GM21526 (cell line): ENCODE data around the gene ZSCAN20.
A peak's percentile ranks its signal among the peaks of the same experiment; 100 is the strongest.

Experiments used
- ATAC-seq: cut with Tn5 transposase; IDR thresholded peaks from one replicate; pipeline ENCODE4 v1.9.1; 2021; ENCODE audit warnings: moderate library complexity; ENCODE audit not compliant: unreplicated experiment, low FRiP score

The ZSCAN20 gene

DNA sequence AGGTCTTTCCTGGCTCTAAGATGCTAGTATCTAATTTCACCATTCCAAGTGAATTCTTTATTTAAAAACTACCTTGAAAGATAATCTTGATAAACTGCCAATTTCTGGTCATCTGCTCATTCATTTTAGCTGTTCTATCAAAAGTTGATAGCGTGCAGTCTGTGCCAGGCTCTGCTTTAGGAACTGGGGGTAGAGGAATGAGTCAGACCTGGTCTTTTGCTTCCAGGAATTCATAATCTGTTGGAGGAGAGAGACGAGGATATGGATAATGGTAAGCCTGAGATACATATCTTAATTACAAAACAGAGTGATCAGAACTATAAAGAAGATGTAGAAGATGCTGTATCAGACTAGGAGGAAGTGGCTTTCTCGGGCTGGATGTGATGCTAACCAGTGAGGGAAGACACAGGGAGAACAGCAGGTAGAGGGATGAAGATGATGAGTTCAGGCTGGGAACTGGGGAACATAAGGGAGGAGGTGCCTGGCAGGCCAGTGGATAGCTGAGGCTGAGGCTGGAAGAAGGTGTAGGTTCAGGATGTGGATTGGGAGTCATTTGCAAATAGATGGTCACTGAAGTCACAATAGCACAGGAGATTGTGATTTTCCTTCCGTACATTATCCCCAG is 29.3 kb upstream of the ZSCAN20 start:
- ATAC-seq: no peak

DNA sequence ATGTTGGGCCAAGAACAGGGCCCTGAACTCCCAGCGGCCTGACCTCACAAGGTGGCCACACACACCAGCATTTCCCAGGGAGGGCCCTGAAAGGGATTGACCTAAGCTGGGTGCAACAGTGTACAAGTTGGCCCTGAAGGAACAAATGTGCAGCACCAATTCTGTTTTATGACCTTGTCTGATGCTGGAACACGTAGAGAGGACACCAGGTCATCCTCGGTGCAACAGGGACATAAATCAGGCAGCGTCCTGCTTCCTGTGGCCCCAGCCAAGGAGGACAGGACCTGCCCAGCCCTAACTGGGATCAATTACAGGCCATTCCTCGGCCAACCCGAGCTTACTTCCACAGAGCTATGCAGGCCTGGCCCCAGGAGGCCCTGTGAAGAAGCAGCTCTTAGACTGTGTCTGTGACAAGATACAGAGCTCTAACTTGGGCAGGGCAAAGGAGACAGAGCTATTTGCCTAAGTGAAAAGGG is 28.7 kb upstream of the ZSCAN20 start:
- no peak for ATAC-seq

DNA sequence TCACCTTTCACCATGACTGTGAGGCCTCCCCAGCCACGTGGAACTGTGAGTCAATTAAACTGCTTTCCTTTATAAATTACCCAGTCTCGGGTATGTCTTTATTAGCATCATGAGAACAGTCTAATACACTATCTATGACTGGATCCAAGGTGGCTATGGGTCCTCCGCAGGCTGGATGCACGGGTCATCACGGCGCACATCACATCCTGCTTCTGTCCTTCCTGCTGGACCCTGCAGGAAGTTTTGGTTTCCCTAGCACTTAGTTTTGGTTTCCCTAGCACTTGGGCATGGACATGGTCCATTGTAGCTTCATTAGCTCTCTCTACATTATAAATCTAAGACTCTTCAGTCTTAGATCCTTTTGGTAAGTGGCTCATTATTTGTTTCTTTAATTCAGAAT is 27.3 kb upstream of the ZSCAN20 start:
- ATAC-seq: no peak

DNA sequence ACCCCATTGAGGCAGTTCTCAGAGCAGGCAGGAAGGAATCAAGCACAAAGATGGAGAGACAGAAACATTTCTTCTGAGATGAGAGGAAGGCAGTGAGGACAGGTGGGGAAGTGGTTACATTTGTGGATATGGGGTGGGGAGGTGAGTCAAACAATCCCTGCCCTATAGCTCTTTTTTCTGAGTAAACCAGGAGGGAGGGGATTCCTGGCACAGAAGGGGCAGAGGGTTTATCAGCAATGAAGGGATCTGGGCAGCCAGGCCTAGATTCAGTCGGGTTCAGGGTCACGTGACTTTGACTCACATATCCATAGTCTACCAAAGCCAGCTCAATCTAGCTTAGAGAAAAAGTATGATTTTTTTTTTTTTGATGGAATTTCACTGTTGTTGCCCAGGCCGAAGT is 25.9 kb upstream of the ZSCAN20 start:
- no peak for ATAC-seq

GRCh38 chr1:33454646-33455282 is 17.7 kb upstream of the ZSCAN20 start:
- ATAC-seq: no peak

DNA sequence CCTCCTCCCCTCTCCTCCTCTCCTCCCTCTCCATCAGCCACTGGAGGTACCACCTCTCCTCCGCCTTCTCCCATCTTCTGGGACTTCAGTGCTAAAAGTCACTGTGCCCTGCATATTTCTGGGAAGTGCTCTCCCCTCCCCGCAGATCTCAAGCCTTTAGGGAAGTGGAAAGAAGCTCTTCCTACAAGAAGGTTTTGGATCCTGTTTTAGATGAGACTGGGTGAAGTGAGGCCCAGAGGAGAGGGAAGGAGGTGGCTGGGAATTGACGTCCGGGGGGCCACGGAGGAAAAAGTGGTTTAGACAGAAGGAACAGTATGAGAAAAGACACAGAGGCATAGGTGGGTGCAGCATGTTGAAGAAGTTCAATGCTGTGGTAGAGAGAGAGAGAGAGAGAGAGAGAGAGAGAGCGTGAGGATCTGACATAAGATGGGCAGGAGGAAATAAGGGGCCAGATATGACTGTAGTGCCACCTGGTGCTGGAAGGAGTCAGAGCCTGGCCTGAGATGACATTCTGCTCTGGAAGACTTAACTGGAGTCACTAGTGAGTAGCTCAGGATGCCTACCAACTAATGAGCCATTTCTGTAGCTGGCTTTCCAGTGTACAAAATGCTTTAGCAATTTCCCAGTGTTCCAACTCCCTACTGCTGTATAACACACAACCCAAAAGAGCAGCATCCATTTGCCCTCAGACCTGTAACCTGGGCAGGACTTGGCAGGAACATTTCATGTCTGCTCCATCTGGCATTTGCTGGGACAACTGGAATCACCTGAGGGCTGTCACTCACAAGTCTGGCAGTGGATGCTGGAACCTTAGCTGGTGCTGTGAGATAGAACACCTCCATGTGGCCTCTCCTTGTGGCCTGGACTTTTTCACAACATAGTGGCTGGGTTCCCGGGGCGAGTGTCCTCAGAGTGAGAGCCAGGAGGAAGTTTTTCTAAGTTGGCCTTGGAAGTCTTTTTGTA is 16.6 kb upstream of the ZSCAN20 start:
- no peak for ATAC-seq

GRCh38 chr1:33456502-33456886 is 16.0 kb upstream of the ZSCAN20 start:
- ATAC-seq: no peak

- no peak for ATAC-seq
Measured at GRCh38 chr1:33459691-33460090, 12.8 kb upstream of the ZSCAN20 start.

GRCh38 chr1:33460144-33460543 is 12.3 kb upstream of the ZSCAN20 start:
- no peak for ATAC-seq

DNA sequence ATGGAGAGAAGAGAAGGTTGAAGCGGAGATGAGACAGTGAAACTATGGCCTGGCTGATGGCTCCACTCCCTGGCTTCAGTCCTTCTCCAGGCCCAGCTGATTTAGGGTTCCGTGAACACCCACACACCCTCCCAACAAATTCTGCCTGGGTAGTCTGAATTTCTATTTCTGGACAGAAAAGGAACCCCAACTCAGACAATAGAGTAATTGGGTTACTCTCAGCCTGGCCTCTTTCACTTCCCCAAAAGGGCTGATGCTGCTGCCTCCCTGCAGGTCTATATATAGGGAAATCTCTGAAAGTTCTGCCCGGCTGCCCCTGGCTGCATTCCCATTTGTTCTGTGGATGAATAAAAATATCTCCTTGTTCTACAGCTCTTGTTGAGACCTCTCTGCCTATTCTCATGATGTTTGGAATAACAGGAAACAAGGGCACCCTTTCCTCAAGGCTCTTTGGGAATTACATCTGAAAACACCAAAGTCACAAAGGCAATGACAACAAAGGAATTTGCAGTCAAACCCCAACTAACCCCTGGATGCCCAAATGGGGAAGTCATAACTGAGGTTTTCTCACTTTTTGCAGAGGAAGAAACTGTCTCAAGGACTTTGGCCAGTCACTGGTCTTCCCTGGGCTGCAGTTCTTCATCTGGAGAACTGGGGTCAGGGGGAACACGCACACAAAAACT is 11.4 kb upstream of the ZSCAN20 start:
- peak; percentile 69 for ATAC-seq

DNA sequence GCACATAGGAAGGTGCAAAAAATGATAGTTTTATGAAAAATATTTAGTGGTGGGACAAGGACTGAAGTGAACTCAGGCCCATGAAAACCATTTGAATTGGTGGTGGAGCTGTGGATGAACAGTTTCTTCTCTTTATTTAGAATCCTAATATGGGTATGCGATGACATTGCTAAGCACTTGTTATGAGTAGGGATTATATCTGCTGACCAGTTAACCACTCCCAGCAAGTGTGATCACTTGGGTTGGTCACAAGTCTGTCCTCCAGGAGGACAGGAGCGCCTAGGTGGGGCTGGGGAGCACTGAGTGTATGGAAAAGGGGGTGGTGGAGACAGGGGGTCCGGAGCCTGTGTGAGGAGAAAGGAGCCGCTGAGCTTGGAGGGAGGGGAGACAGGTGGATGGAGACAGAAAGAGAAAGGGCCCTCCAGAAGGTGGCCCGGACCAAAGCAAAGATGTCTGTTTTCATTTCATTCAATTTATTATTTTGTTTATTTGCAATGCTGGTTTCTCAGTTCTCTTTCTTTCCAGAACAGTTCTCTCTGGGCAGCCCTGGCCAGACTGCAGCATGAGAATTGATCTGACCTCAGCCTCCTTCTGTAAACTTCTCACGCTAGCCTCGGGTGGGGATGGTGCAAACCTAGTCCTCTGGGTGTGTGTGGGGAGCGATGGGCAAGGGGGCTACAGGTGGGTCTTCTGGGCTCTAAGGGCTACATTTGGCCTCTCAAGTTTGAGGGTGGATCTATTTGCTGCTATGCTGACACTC is 9.9 kb upstream of the ZSCAN20 start:
- no peak for ATAC-seq

GRCh38 chr1:33464552-33464951 is 7.9 kb upstream of the ZSCAN20 start:
- no peak for ATAC-seq

GRCh38 chr1:33465316-33465715 is 7.1 kb upstream of the ZSCAN20 start:
- no peak for ATAC-seq

DNA sequence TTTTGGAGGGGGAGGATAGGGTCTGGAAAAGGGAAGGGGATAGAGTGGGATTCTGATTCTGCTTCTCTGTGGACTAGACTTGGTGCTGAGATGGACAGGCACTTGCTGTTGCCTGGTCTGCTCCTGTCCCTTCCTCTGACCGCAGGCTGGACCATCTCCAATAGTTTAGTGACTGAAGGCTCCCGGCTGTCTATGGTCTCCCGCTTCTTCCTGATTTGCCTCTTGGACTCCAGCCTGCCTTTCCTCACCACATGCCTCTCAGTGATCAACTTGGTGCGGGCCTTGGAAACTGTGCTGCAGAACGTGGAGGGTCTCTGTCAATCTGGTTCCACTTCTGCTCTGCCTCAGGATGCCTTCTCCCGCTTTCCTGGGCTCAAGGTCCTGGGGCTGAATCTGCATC is 6.3 kb upstream of the ZSCAN20 start:
- ATAC-seq: no peak

- ATAC-seq: no peak
Measured at GRCh38 chr1:33468011-33468410, 4.4 kb upstream of the ZSCAN20 start.

DNA sequence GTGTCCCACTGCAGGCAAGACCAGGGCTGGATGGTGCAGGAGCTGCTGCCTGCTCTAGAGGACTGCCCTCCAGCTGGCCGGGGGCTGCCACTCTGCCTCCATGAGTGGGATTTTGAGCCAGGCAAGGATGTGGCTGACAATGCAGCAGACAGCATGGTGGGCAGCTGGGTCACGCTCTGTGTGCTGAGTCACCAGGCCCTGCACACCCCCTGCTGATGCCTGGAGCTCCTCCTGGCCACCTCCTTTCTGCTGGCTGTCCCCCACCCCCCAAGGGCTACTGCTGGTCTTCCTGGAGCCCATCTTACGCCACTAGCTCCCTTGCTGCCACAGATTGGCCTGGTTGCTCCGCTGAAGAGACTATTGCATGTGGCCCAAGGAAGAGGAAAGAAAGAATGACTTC is 3.9 kb upstream of the ZSCAN20 start:
- no peak for ATAC-seq

DNA sequence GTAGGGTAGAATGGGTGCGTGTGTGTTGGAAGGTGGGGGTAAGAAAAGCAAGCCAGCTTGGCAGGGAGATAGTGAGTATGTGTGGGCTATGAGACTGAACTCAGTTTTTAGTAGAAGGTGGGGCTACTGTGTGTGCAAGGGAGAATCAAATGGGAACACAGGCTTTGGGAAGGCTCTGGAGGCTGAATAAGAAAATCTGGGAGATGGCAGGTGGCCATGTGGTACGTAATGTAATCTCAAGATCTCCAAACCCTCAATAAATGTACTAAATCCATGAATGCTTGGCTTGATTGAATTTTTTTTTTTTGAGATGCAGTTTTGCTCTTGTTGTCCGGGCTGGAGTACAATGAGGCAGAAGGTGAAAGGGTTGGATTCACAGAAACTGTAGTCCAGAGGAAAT is 3.5 kb upstream of the ZSCAN20 start:
- ATAC-seq: no peak

DNA sequence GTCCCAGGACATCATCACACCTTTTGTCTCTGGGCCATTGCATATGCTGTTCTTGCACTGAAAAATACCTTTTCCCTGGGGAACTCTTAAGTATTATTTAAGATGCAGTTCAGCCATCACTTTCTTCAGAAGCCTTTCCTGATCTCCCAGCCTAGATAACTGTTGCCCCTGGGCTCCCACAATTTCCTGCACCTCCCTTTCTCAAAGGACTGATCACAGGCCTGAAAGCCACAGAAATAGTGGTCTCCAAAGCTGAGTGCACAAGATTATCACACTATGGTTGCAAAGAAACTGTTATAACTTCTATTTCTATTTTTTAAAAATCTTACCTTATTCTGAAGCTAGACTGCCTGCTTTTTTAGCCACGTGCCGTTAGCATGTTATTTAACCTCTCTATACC is 2.8 kb upstream of the ZSCAN20 start:
- no peak for ATAC-seq

DNA sequence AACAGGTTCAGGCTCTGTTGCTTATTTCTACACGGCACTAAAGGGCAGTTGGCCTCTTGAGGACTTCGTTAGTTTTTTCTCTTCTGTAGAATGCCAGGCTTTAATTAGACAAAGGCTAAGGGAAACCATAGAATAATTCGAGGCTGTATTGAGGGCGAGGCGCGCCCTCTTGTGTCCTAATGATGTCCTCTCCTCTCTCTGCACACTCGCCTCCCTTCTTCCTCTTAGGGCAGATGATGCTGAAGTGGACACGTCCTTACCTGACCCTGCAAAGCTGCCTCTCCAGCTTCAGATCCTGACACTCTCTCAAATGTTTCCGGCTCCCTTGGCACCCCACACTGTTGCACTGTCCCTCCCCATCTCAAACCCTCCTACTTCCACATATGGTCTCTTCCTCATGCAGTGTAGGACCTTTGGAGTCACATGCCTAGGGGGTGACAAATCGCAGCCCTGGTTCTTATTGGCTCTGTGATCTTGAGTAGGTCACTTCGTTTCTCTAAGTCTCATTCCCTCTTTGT is 1.9 kb upstream of the ZSCAN20 start:
- ATAC-seq: no peak

DNA sequence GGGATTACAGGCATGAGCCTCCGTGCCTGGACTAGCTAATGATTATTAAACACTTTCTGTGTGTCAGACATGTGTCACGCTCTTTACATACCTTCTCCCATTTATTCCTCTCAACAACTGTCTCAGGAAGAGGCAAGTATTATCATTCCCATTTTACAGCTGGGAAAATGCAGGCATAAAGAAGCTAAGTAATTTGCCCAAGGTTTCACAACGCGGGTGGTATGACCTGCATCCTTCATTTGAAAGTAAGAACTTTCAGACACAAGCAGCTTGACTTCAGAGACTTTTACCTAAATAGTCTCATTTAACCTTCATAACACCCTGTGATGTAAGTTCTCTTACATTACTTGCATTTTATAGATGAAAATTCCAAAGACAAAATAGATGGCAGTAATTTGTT is 1.0 kb upstream of the ZSCAN20 start:
- no peak for ATAC-seq
